NCI-H1105 (cell line): ENCODE results near the gene SLC25A11.

Experiments used
- DNase-seq: peaks from one replicate; lab custom pipeline; 2025; lab: John Stamatoyannopoulos, UW

Gene SLC25A11

GRCh38 chr17:4895657-4896331 lies 44.1 kb downstream of the SLC25A11 start:
- no peak for DNase-seq

- no peak for DNase-seq
These were observed 44.7 kb downstream of the SLC25A11 start for GRCh38 chr17:4895121-4895520.

GRCh38 chr17:4893721-4894560 lies 45.9 kb downstream of the SLC25A11 start:
- no peak for DNase-seq

GRCh38 chr17:4893272-4893671 lies 46.6 kb downstream of the SLC25A11 start:
- no peak for DNase-seq

GRCh38 chr17:4892499-4893221 lies 47.2 kb downstream of the SLC25A11 start:
- DNase-seq: no peak

GRCh38 chr17:4891411-4892410 lies 48.1 kb downstream of the SLC25A11 start:
- DNase-seq: no peak

GRCh38 chr17:4887581-4887980 lies 52.3 kb downstream of the SLC25A11 start:
- no peak for DNase-seq
